ENCODE data around the gene GPRC5D.

Gene GPRC5D

GRCh38 chr12:12898136-12898717 lies 53.7 kb downstream of the GPRC5D start:
- no peak for DNase-seq (ENCODE audit: low read depth in 1 of 2, low spot score in 1 of 2)
- TF ChIP-seq CTCF (IDR thresholded peaks at IDR 0.05; ENCODE audit: insufficient read depth, low read length) (no peak), SPI1 (IDR thresholded peaks at IDR 0.05; ENCODE audit: borderline replicate concordance, low read depth) (no peak), POLR2AphosphoS5 (IDR thresholded peaks at IDR 0.05; ENCODE audit: low read depth) (no peak)
- H3K27ac ChIP-seq (replicated peaks) = no peak overlapping the region
- peaks cover 7% of the 10 kb centered on the region for H3K27me3 ChIP-seq (ENCODE audit: insufficient read depth, poor library complexity, severe bottlenecking)
- no peak overlapping the region for H3K4me3 ChIP-seq (replicated peaks; ENCODE audit: insufficient read depth, low read length)

- no peak overlapping the region for H3K4me3 ChIP-seq (replicated peaks; ENCODE audit: insufficient read depth, low read length)
- H3K27me3 ChIP-seq (ENCODE audit: insufficient read depth, poor library complexity, severe bottlenecking) = peaks cover 7% of the 10 kb centered on the region
- H3K27ac ChIP-seq (replicated peaks) = no peak overlapping the region
- DNase-seq (ENCODE audit: low read depth in 1 of 2, low spot score in 1 of 2) = no peak
- no peak for TF ChIP-seq CTCF (IDR thresholded peaks at IDR 0.05; ENCODE audit: insufficient read depth, low read length)
- no peak for TF ChIP-seq GABPA (IDR thresholded peaks at IDR 0.05; ENCODE audit: low read depth)
- TF ChIP-seq SPI1 (IDR thresholded peaks at IDR 0.05; ENCODE audit: borderline replicate concordance, low read depth) = no peak
- TF ChIP-seq POLR2AphosphoS5 (IDR thresholded peaks at IDR 0.05; ENCODE audit: low read depth) = no peak
- TF ChIP-seq REST (IDR thresholded peaks at IDR 0.05; ENCODE audit: insufficient replicate concordance, low read depth) = no peak
Observed at GRCh38 chr12:12897302-12897701, 54.7 kb downstream of the GPRC5D start.

GRCh38 chr12:12896260-12896659 lies 55.7 kb downstream of the GPRC5D start:
- H3K27ac ChIP-seq (replicated peaks) = no peak overlapping the region
- H3K4me3 ChIP-seq (replicated peaks; ENCODE audit: insufficient read depth, low read length) = no peak overlapping the region
- TF ChIP-seq GABPA (IDR thresholded peaks at IDR 0.05; ENCODE audit: low read depth) (no peak), CTCF (IDR thresholded peaks at IDR 0.05; ENCODE audit: insufficient read depth, low read length) (no peak), SPI1 (IDR thresholded peaks at IDR 0.05; ENCODE audit: borderline replicate concordance, low read depth) (no peak), REST (IDR thresholded peaks at IDR 0.05; ENCODE audit: insufficient replicate concordance, low read depth) (no peak), POLR2AphosphoS5 (IDR thresholded peaks at IDR 0.05; ENCODE audit: low read depth) (no peak)
- no peak for DNase-seq (ENCODE audit: low read depth in 1 of 2, low spot score in 1 of 2)
- H3K27me3 ChIP-seq (ENCODE audit: insufficient read depth, poor library complexity, severe bottlenecking) = peaks cover 15% of the 10 kb centered on the region

GRCh38 chr12:12893438-12893837 lies 58.5 kb downstream of the GPRC5D start:
- DNase-seq (ENCODE audit: low read depth in 1 of 2, low spot score in 1 of 2) = no peak
- H3K4me3 ChIP-seq (replicated peaks; ENCODE audit: insufficient read depth, low read length) = no peak overlapping the region
- no peak overlapping the region for H3K27ac ChIP-seq (replicated peaks)
- TF ChIP-seq SPI1 (IDR thresholded peaks at IDR 0.05; ENCODE audit: borderline replicate concordance, low read depth) (no peak), POLR2AphosphoS5 (IDR thresholded peaks at IDR 0.05; ENCODE audit: low read depth) (no peak), REST (IDR thresholded peaks at IDR 0.05; ENCODE audit: insufficient replicate concordance, low read depth) (no peak), GABPA (IDR thresholded peaks at IDR 0.05; ENCODE audit: low read depth) (no peak), CTCF (IDR thresholded peaks at IDR 0.05; ENCODE audit: insufficient read depth, low read length) (no peak)
- peaks cover 31% of the 10 kb centered on the region for H3K27me3 ChIP-seq (ENCODE audit: insufficient read depth, poor library complexity, severe bottlenecking)
